HepG2 (cell line): Measurements from ENCODE around the gene MAGED1. TPM values are rescaled to one million over a fixed set of nuclear protein-coding genes. Genes with fewer than 3 reads are reported as not detected.

ENCODE experiments used
- ATAC-seq: fragments of 200-7000 bp; cut with Tn5 transposase; 3 replicates; pipeline ENCODE4 v1.9.1; 2020; ENCODE audit warnings: mild to moderate bottlenecking, moderate library complexity
- BruUV-seq: library from RNA; stranded (reverse); fragments of 400-500 nt; replicated peaks from 2 replicates; lab custom pipeline; 2021; lab: Mats Ljungman, UMichigan
- CTCF ChIA-PET: fragments of 300-600 bp; formaldehyde crosslinking; extraction: SDS; loops from one replicate; lab custom pipeline; 2021; ENCODE audit warnings: low total read pairs, inconsistent platforms, low intra/inter-chr PET ratio; lab: Yijun Ruan, JAX
- POLR2A ChIA-PET: fragments of 350-600 bp; sonication (Branson Sonifier 250); formaldehyde crosslinking; loops from one replicate; lab custom pipeline; 2020; ENCODE audit warnings: antibody characterized with exemption, inconsistent platforms; lab: Yijun Ruan, JAX
- DNase-seq: peaks from one replicate; pipeline ENCODE4 v3.0.0-alpha.2; 2015; ENCODE audit warnings: low spot score
- FAIRE-seq: peaks from 3 replicates; lab custom pipeline; 2011; peaks lifted over from hg19 to GRCh38; lab: Jason Lieb, UNC
- H2AFZ ChIP-seq: one replicate; pipeline ENCODE4 v1.6.1; 2011; ENCODE audit warnings: low read length, inconsistent platforms
- H3K27ac ChIP-seq: fragments of 300-600 bp; 3 replicates; pipeline ENCODE4 v1.8.0; 2011; ENCODE audit warnings: mixed run types, mild to moderate bottlenecking, mixed read lengths, low read length, inconsistent platforms; ENCODE audit not compliant: insufficient read depth; ENCODE audit errors: extremely low read length
- H3K27me3 ChIP-seq, 2 experiments: fragments of 200-600 bp in 1 of 2; 2 replicates in 1 of 2; 3 replicates in 1 of 2; pipeline versions ENCODE4 v1.6.0 to v1.8.0; 2011; ENCODE audit warnings: low read length in 2 of 2, mild to moderate bottlenecking in 2 of 2, moderate library complexity in 2 of 2, inconsistent platforms in 1 of 2; ENCODE audit not compliant: insufficient read depth in 2 of 2, control insufficient read depth in 1 of 2
- H3K36me3 ChIP-seq, 2 experiments: fragments of 200-600 bp in 1 of 2; replicated peaks in 1 of 2; 2 replicates in 1 of 2; 3 replicates in 1 of 2; pipeline versions ENCODE4 v1.5.1 to v1.8.0; 2011; ENCODE audit warnings: low read length in 2 of 2, inconsistent platforms in 1 of 2; ENCODE audit not compliant: insufficient read depth in 2 of 2, control insufficient read depth in 1 of 2
- H3K4me1 ChIP-seq: 2 replicates; pipeline ENCODE4 v1.5.1; 2012; ENCODE audit warnings: low read length, inconsistent platforms; ENCODE audit not compliant: insufficient read depth
- H3K4me2 ChIP-seq: 2 replicates; pipeline ENCODE4 v1.6.0; 2011; ENCODE audit warnings: low read depth, low read length, inconsistent platforms
- H3K4me3 ChIP-seq, 3 experiments: fragments of 200-600 bp in 1 of 3; sonication (generic), shearing (Covaris generic) in 1 of 3; replicated peaks in 1 of 3; 2 replicates each; pipeline ENCODE4 v1.5.1; 2011 to 2016; ENCODE audit warnings: low read length in 3 of 3, inconsistent platforms in 2 of 3, low read depth in 2 of 3, mild to moderate bottlenecking in 2 of 3, control low read depth in 1 of 3, mixed read lengths in 1 of 3; ENCODE audit not compliant: insufficient read depth in 1 of 3
- H3K79me2 ChIP-seq: one replicate; pipeline ENCODE4 v1.6.1; 2011; ENCODE audit warnings: low read length, inconsistent platforms; ENCODE audit not compliant: insufficient read depth
- H3K9ac ChIP-seq: 2 replicates; pipeline ENCODE4 v1.6.0; 2011; ENCODE audit warnings: mild to moderate bottlenecking, low read depth, low read length, inconsistent platforms; ENCODE audit not compliant: insufficient read depth
- H3K9me3 ChIP-seq: 2 replicates; pipeline ENCODE4 v1.5.1; 2012; ENCODE audit warnings: mild to moderate bottlenecking, low read length
- H4K20me1 ChIP-seq: 2 replicates; pipeline ENCODE4 v1.6.0; 2011; ENCODE audit warnings: inconsistent platforms, mild to moderate bottlenecking, low read length, moderate library complexity; ENCODE audit not compliant: insufficient read depth
- FLYWCH1 ChIP-seq: sonication (generic); formaldehyde crosslinking; IDR thresholded peaks from 2 replicates; pipeline ENCODE4 v1.8.1; 2023; ENCODE audit warnings: mild to moderate bottlenecking, missing genetic modification reagents
- GFI1 ChIP-seq: sonication (generic); formaldehyde crosslinking; IDR thresholded peaks from 2 replicates; pipeline ENCODE4 v1.5.0; 2020; ENCODE audit warnings: missing genetic modification reagents, mild to moderate bottlenecking, borderline replicate concordance
- JUND ChIP-seq: sonication (generic); formaldehyde crosslinking; IDR thresholded peaks from 2 replicates; pipeline ENCODE4 v1.8.0; 2022; ENCODE audit warnings: mild to moderate bottlenecking, missing genetic modification reagents
- POLR2A ChIP-seq, 2 experiments: IDR thresholded peaks; 2 replicates each; pipeline ENCODE4 v1.6.1; 2011; ENCODE audit warnings: low read depth in 2 of 2, low read length in 2 of 2, mild to moderate bottlenecking in 1 of 2, moderate library complexity in 1 of 2; ENCODE audit not compliant: insufficient read depth in 1 of 2
- PPARG ChIP-seq: conservative IDR thresholded peaks from 2 replicates; pipeline ENCODE4 v1.6.1; 2016; ENCODE audit warnings: missing biosample characterization, missing genetic modification reagents
- SIX1 ChIP-seq: sonication (generic); formaldehyde crosslinking; IDR thresholded peaks from 2 replicates; pipeline ENCODE4 v1.4.0; 2020; ENCODE audit warnings: missing genetic modification reagents, borderline replicate concordance
- SP4 ChIP-seq: sonication (generic); formaldehyde crosslinking; IDR thresholded peaks from 2 replicates; pipeline ENCODE4 v1.8.1; 2023; ENCODE audit warnings: mild to moderate bottlenecking, missing genetic modification reagents
- ZFP36L1 ChIP-seq: sonication (generic); formaldehyde crosslinking; IDR thresholded peaks from 2 replicates; pipeline ENCODE4 v1.8.0; 2022; ENCODE audit warnings: mild to moderate bottlenecking, missing genetic modification reagents, moderate library complexity
- ZFY ChIP-seq: sonication (generic); formaldehyde crosslinking; IDR thresholded peaks from 2 replicates; pipeline ENCODE4 v1.4.0; 2020; ENCODE audit warnings: missing genetic modification reagents
- ZNF10 ChIP-seq: sonication (generic); formaldehyde crosslinking; IDR thresholded peaks from 2 replicates; pipeline ENCODE4 v1.4.0; 2020; ENCODE audit warnings: mild to moderate bottlenecking, low read depth, missing genetic modification reagents, borderline replicate concordance
- ZNF180 ChIP-seq: sonication (generic); formaldehyde crosslinking; IDR thresholded peaks from 2 replicates; pipeline ENCODE4 v1.4.0; 2020; ENCODE audit warnings: low read depth, missing genetic modification reagents, borderline replicate concordance
- ZNF224 ChIP-seq: sonication (generic); formaldehyde crosslinking; IDR thresholded peaks from 2 replicates; pipeline ENCODE4 v1.5.0; 2020; ENCODE audit warnings: mild to moderate bottlenecking, missing genetic modification reagents
- ZNF275 ChIP-seq: sonication (generic); formaldehyde crosslinking; IDR thresholded peaks from 2 replicates; pipeline ENCODE4 v1.8.0; 2022; ENCODE audit warnings: missing genetic modification reagents, mild to moderate bottlenecking, inconsistent platforms, borderline replicate concordance
- ZNF280B ChIP-seq: sonication (generic); formaldehyde crosslinking; IDR thresholded peaks from 2 replicates; pipeline ENCODE4 v1.5.0; 2020; ENCODE audit warnings: missing genetic modification reagents, mild to moderate bottlenecking, borderline replicate concordance
- ZNF441 ChIP-seq: sonication (generic); formaldehyde crosslinking; IDR thresholded peaks from 2 replicates; pipeline ENCODE4 v1.7.0; 2021; ENCODE audit warnings: missing genetic modification reagents, borderline replicate concordance
- ZNF839 ChIP-seq: sonication (generic); formaldehyde crosslinking; IDR thresholded peaks from 2 replicates; pipeline ENCODE4 v1.4.0; 2020; ENCODE audit warnings: missing genetic modification reagents, mild to moderate bottlenecking, borderline replicate concordance
- ZNF850 ChIP-seq: sonication (generic); formaldehyde crosslinking; conservative IDR thresholded peaks from 2 replicates; pipeline ENCODE4 v1.9.0; 2021; ENCODE audit warnings: mild to moderate bottlenecking, missing genetic modification reagents
- WGBS: methylation state at CpG from one replicate; pipeline ENCODE4 v1.1.6; 2017; ENCODE audit warnings: low lambda C conversion rate; 5-methylcytosine and 5-hydroxymethylcytosine counted together
- in situ Hi-C: cut with HindIII; loops from 2 replicates; pipeline ENCODE4 v1.10.0; 2017; ENCODE audit warnings: low pct_unique_long_range_greater_than_20kb; ENCODE audit not compliant: extremely low pct_ligation_motif_present
- intact Hi-C: fragments of 100-400 bp; cut with micrococcal nuclease; formaldehyde crosslinking; loops from one replicate; pipeline ENCODE4 v1.10.0; 2022; ENCODE audit not compliant: unreplicated experiment
- polyA plus RNA-seq, 8 experiments: library from polyadenylated mRNA; depleted of rRNA in 3 of 8; stranded (reverse) in 7 of 8; unstranded in 1 of 8; fragments of >200 nt; fragmentation: Illumina TruSeq in 4 of 8; extraction: Trizol in 4 of 8; gene quantifications; 2 replicates each; pipeline versions ENCODE4 v1.2.1 to v1.2.3, GENCODE V29; 2011 to 2016; ENCODE audit warnings: low read depth in 4 of 8, missing spikeins in 1 of 8, mixed read lengths in 1 of 8; ENCODE audit not compliant: insufficient read depth in 1 of 8
- total RNA-seq, 5 experiments: library from RNA; depleted of rRNA; stranded (reverse); fragments of >200 nt; fragmentation: Illumina TruSeq; extraction: Trizol; gene quantifications; 2 replicates each; pipeline ENCODE4 v1.2.3, GENCODE V29; 2016; ENCODE audit warnings: low read depth in 1 of 5
- TF ChIP-seq, protein P1 (sequence below): IDR thresholded peaks from 2 replicates; pipeline ENCODE4 v1.6.1; 2016; ENCODE audit warnings: missing biosample characterization, missing genetic modification reagents, low read depth

Gene MAGED1
- total and polyA plus RNA-seq, 2 of the 13 experiments (the other 11 are each of a cell fraction or from before 2014, with no cell fraction given): 105 to 137 TPM

GRCh38 chrX:51867626-51868025 is 25.8 kb upstream of the MAGED1 start:
- Histone ChIP-seq H3K4me2 (no peak overlapping the region), H4K20me1 (no peaks in the 10 kb centered on the region), H3K4me1 (no peaks in the 10 kb centered on the region), H3K27me3 (no peaks in the 10 kb centered on the region), H3K9me3 (no peaks in the 10 kb centered on the region), H3K9ac (no peak overlapping the region), H3K79me2 (no peaks in the 10 kb centered on the region), H2AFZ (no peak overlapping the region), H3K4me3 (no peak overlapping the region), H3K27ac (no peak overlapping the region), H3K36me3 (no peaks in the 10 kb centered on the region)
- DNase-seq (no peak), FAIRE-seq (no peak), ATAC-seq (no peak)
- in situ Hi-C loops (loop anchor here (25.0 kb wide), 1 partner anchor 230 kb away; no protein-coding TSS in a partner anchor), intact Hi-C loops (no loop called here)
- no TSS peak for BruUV-seq
- TF ChIP-seq ZNF180 (CRISPR knock-in tag): no peak
- TF ChIP-seq GFI1 (CRISPR knock-in tag): no peak
- TF ChIP-seq ZNF224 (CRISPR knock-in tag): no peak
- no peak for TF ChIP-seq ZNF839 (CRISPR knock-in tag)
- TF ChIP-seq PPARG (CRISPR knock-in tag): no peak
- TF ChIP-seq FLYWCH1: no peak
- TF ChIP-seq, protein P1, sequence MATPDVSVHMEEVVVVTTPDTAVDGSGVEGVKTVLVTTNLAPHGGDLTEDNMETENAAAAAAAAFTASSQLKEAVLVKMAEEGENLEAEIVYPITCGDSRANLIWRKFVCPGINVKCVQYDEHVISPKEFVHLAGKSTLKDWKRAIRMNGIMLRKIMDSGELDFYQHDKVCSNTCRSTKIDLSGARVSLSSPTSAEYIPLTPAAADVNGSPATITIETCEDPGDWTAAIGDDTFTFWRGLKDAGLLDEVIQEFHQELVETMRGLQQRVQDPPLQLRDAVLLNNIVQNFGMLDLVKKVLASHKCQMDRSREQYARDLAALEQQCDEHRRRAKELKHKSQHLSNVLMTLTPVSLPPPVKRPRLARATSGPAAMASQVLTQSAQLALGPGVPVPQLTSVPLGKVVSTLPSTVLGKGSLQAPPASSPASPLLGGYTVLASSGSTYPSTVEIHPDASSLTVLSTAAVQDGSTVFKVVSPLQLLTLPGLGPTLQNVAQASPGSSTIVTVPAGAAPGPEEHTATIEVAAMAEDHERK (CRISPR knock-in tag): no peak
- TF ChIP-seq POLR2A (IDR thresholded peaks at IDR 0.05; ENCODE audit: insufficient read depth in 1 of 2, low read depth in 2 of 2, low read length in 2 of 2): no peak
- no peak for TF ChIP-seq ZNF275 (CRISPR knock-in tag)
- TF ChIP-seq JUND (CRISPR knock-in tag): no peak
- TF ChIP-seq ZNF850 (CRISPR knock-in tag): no peak
- TF ChIP-seq ZNF280B (CRISPR knock-in tag): no peak
- no peak for TF ChIP-seq SP4 (CRISPR knock-in tag)
- no peak for TF ChIP-seq ZFP36L1 (CRISPR knock-in tag)
- TF ChIP-seq SIX1: no peak
- no peak for TF ChIP-seq ZNF10 (CRISPR knock-in tag)
- TF ChIP-seq ZNF441 (CRISPR knock-in tag): no peak
- no peak for TF ChIP-seq ZFY (CRISPR knock-in tag)
- CTCF ChIA-PET: no interaction called here
- POLR2A ChIA-PET: no interaction called here
- WGBS: 29% methylated on average over 1 of the region's 1 CpG
